CD4-positive, alpha-beta T cell treated with Interleukin-21 for 1 hour (primary cell): ENCODE measurements around the gene SEPTIN14.
"Not testable (repeated sequence)": the region's sequence is repeated elsewhere in the genome, so short reads cannot be mapped to it uniquely, and the experiment has no call there.

Source experiments
- DNase-seq: peaks from one replicate; pipeline ENCODE4 v3.0.0-alpha.2; 2020

Gene SEPTIN14

GRCh38 chr7:55778631-55779030, 83.9 kb downstream of the SEPTIN14 start:
- DNase-seq: no peak

- no peak for DNase-seq
These were observed 86.4 kb downstream of the SEPTIN14 start for GRCh38 chr7:55776196-55776595.

GRCh38 chr7:55775051-55775420, 87.5 kb downstream of the SEPTIN14 start:
- no peak for DNase-seq

- no peak for DNase-seq
These were observed 88.1 kb downstream of the SEPTIN14 start for GRCh38 chr7:55774327-55775050.

GRCh38 chr7:55770778-55771177, 91.8 kb downstream of the SEPTIN14 start:
- no peak for DNase-seq

GRCh38 chr7:55753274-55753862, 109.2 kb downstream of the SEPTIN14 start:
- DNase-seq: not testable (repeated sequence)

- not testable (repeated sequence) for DNase-seq
These were observed 117.8 kb downstream of the SEPTIN14 start for GRCh38 chr7:55744706-55745105.
